Posterior vena cava (tissue), 2 donors: ENCODE data around the gene IL27RA. TPM values are rescaled to one million over a fixed set of nuclear protein-coding genes. Genes with fewer than 3 reads are reported as not detected.

Experiments
- DNase-seq: peaks from one replicate; pipeline ENCODE4 v3.0.0-alpha.2; 2020; ENCODE audit warnings: low spot score
- intact Hi-C, 2 donors: fragments of 100-400 bp; cut with DNase I; formaldehyde crosslinking; loops; one replicate each; pipeline versions ENCODE4 v1.14.1 to v1.14.2; 2022 to 2023
- total RNA-seq, 2 donors: library from RNA; stranded (reverse); fragmentation: NEBNext Ultra II Directional; extraction: Animal tissue kit (Norgen Biotek cat#: 25700); gene quantifications; one replicate each; pipeline ENCODE4 v1.2.1, GENCODE V29; 2021
- donor health status: DM: yes; HTN: yes; CAD: no.
- donor health status: DM: yes; HTN: yes; CAD: no.

Gene IL27RA
- total RNA-seq, 2 donors from 2014 or later: 3.6 to 5.3 TPM

DNA sequence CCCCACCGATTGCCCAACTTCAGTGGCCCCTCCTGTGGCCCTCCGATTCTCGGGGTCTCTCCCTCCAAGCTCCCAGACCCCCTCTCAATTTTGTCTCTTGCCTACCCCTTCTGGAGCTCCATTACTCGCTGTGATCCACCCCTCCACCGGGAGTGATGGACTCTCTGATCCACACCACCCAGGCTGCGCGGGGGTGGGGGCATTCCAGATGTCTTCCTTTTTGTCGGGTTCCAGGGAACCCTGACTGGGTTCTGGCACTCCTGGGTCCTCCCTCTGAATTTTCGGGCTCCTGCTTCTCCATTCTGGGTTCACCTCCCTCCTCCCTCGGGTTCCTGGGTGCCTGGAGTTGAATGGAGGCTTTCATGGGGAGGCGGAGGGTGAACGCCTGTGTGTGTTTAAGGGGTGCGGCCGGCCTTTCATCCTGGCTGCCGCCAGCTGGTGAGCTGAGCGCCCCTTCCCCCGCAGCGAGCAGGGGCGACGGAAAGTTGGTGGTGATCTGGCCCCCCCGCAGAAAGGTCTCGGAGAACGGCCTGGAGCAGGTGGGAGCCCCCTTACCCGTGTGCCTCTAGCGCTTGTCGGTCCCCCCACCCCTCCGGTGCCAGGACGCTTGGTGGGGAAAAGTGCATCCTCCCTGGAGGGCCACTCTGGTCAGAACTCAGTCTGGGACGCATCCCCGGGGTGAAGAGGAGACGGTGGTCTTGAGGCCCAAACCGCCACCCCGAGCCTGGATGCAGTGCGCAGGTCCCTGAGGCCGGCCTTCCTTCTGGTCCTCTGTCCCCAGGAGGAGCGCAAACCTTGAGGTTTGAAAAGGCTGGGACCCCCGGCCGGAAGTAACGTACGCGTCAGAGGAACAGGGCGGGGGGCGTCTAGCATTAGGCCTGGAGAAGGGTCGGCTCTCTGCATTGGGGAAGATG is 42.6 kb downstream of the IL27RA start:
- no peak for DNase-seq
- intact Hi-C loops: loop anchor here (1.0 to 5.0 kb wide), 3 partner anchors 192 to 472 kb away; no protein-coding TSS in a partner anchor

DNA sequence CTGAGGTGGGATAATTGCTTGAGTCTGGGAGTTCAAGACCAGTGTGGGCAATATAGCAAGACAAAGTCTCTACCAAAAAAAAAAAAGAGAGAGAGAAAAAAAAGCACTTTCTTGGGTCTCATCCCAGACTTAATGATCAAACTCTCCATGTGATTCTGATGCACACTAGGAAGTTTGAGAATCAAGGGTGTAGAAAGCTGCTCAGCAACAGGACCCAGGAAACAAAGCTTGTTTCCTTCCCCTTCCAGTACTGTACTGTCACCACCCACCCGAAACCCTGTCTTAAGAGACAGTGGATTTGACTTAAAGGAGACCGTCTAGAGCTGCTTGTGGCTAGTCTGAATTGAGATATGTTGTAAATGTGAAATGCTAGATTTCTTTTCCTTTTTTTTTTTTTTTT is 46.8 kb downstream of the IL27RA start:
- intact Hi-C loops: no loop called here

DNA sequence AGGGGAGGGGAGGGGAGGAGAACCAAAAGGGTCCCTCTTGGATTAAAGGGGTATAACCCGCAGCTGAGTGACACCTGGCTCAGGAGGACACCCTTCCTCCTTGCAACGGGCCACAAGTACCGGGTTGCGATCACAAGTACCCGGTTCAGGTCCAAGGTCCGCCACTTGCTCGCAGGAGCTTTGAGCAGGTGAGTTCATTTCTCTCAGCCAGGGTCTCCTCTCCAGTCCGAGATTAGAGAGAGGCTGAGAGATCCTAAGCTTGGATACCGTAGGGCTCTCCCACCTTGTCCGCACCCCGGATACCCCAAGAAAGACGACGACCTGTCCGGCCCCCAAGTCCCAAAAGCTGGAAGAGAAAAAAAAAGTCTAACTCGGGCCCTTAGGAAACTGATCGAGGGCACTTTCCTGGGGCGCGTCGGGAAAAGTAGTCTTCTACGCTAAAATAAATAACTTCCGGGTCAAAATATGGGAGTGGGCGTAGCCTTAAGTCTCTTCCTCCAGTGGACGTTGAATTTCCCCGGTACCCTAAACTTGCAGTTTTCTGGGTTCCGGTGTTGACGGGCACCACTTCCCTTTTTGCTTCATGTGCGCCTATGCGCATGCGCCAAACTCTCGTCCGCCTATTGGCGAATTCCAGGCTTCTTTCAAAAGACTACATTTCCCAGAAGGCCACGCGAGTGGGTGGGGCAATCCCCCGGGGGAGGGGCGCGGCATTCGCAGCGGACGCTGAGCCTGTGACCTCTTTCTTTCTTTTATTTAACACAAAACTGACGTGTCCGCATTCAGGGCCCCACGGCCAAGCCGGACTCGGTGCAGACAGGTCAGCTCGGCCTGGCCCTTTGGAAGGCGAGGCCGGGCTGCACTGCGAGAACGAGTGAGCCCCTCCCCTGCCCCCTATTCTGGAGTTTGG is 49.6 kb downstream of the IL27RA start:
- intact Hi-C loops: loop anchor here in 1 of 2 donors (5.0 to 10.0 kb wide), 2 partner anchors 56 to 306 kb away; partner anchors contain the start of genes ASF1B and C19orf53

More for the DNA sequence above, 46.8 kb downstream of the IL27RA start:
- DNase-seq: no peak

DNA sequence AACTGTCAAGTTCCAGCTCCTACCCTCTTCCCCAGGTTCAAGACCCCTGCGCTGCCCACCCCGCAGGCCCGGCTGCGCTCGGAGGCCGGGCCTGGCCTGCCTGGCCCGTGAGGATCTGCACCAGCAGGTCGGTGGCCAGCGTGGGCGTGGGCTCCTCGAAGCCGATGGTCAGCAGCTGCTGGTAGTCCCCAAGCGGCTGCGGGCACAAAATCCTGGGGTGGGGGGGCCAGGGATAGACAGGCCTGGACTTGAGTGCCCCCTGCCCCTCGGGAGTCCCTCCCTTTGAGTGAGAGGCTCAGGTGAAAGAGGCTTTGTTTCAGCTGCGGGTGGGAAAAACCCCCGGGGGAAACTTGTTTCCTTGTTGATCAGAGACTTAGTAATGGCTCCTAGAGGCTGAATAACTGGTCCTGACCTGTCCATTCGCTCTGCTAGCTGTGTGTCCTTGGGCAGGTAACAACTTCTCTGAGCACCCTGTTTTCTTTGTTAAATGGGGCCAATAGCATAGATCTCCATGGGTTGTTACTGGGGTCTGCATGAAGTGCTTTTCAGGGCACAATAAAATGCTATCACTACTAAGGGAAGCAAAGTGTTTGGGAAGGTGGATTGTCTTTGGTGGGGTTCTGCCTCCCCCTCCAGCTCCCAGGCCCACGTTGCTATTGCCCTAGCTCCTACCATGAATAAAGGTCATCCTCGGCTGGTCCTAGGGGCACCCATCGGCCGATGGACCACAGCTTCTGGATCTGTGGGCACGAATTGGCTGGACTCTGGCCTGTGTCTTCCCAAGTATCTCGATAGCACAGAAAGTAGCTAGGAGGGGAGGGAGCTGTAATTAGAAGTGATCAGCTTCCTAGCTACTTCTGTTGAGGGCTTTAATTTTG is 50.5 kb downstream of the IL27RA start:
- DNase-seq: peak; percentile 88
- intact Hi-C loops: loop anchor here in 1 of 2 donors (5.0 to 10.0 kb wide), 2 partner anchors 55 to 307 kb away; partner anchors contain the start of genes ASF1B and C19orf53

More for the DNA sequence above, 49.6 kb downstream of the IL27RA start:
- DNase-seq: peak; percentile 100

DNA sequence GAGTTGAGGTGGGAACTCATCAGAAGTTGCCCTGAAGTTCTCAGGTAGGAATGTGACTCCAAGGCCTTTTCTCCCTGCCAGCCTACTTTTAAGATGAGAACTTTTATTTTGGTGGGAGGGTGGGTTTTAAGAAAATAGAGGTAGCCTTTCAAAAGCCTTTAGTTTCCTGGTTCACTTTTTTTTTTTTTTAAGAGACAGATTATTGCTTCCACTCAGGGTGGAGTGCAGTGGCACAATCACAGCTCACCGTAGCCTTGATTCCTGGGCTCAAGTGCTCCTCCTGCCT is 51.1 kb downstream of the IL27RA start:
- intact Hi-C loops: loop anchor here in 1 of 2 donors (5.0 to 10.0 kb wide), 2 partner anchors 55 to 308 kb away; partner anchors contain the start of genes ASF1B and C19orf53
- no peak for DNase-seq

DNA sequence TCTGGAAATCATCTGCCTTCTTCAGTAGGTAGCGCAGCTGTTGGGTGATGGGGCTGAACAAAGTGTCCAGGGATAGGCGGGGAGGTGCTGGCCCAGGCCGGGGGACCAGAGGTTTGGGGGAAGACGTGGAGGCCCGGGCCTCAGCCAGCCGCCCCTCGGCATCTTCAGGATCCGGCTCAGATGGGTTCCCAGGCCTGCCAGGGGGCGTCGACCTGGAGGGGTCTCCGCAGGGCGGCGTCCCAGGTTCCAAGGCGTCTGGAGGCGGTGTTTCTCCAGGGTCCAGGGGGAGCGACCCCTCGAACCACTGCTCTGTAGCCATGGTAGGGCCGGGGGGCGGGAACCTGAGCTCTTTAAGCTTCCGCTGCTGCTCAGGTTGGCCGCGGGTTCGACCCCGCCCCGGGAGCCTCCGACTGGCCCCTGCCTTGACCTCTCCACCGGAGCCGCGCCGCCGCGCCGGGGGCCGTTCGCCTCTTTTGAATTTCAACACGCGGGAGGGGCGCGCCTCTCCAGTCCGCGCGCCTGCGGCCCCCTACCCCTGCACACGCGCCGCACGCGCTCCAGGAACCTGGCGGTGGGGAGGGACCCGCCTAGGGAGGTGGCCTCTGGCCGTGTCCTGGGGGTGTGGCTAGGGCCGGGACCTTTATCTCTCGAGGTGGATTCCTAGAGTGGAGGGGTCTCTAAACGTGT is 53.9 kb downstream of the IL27RA start, which contains the start of gene C19orf67:
Gene C19orf67, minus strand, starts transcription at position 475 of the 687 bp plus-strand sequence. Its CDS starts 156 bp downstream, at position 319.
- DNase-seq: no peak
- intact Hi-C loops: loop anchor here (5.0 to 10.0 kb wide), 2 partner anchors 311 to 1108 kb away; partner anchors contain the start of gene C19orf53 (in 1 of the 2)

DNA sequence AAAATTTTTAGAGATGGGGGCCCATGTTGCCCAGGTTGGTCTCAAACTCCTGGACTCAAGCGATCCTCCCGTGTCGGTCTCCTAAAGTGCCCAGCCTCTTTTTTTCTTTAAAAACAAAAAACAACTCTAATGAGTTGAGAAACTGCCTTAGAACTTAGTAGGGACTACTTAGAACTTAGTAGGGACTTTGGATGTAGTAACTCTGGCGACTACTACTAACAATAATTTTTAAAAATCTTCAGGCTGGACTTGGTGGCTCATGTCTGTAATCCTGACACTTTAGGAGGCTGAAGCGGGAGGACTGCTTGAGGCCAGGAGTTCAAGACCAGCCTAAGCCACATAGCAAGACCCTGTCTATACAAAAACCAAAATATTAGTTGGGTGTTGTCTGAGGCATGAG is 54.5 kb downstream of the IL27RA start:
- intact Hi-C loops: loop anchor here (5.0 to 10.0 kb wide), 2 partner anchors 311 to 1109 kb away; partner anchors contain the start of gene C19orf53 (in 1 of the 2)
- no peak for DNase-seq

DNA sequence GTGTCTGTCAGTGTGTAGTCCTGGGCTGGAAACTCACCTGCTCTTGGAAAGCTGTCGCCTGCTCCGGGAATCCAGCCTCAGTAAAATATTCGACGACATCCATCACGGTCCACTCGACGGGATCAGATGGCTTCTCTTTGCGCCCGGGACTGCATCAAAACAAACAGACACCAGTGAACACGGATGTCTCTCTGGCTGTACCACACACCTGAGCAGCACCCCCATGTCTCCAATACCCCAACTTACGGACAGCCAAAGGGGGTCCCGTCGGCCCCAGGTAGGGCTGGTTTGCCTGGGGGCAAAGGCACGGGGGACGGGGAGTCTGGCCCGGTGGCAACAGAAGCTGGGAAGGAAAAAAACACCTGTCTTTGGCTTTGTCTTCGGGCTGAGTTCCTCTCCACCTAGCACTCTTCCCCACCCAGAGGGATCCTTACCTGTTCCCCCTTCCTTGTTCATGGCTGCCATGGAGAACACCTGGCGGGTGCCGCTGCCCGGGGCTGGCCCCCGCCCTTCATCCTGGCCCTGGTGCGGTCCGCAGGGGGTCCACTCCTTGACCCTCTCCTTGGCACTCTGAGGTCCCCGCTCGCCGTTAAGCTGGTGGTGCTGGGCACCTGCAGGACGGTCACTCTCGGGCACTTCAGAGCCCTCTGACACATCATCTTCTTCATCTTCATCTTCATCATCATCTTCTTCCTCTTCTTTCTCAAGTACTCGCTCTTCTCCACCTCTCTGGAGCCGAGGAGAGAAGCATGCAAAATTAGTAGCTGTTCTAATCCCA is 57.3 kb downstream of the IL27RA start:
- intact Hi-C loops: loop anchor here (5.0 to 10.0 kb wide), 2 partner anchors 314 to 1112 kb away; partner anchors contain the start of gene C19orf53 (in 1 of the 2)

DNA sequence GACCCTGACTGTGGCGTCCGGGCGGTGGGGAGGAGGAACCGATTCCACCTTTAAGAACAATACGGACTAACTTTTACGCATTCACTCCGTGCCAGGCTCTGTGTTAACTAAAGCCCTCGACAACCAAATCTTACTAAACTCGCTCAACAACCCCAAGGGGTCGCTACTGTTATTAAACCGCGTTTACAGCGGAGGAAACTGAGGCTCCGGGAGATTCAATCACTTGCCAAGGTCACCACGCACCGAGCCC is 57.8 kb downstream of the IL27RA start:
- DNase-seq: no peak
- intact Hi-C loops: loop anchor here (5.0 to 10.0 kb wide), 2 partner anchors 315 to 1112 kb away; partner anchors contain the start of gene C19orf53 (in 1 of the 2)

More for the DNA sequence above, 57.3 kb downstream of the IL27RA start:
- DNase-seq: no peak

DNA sequence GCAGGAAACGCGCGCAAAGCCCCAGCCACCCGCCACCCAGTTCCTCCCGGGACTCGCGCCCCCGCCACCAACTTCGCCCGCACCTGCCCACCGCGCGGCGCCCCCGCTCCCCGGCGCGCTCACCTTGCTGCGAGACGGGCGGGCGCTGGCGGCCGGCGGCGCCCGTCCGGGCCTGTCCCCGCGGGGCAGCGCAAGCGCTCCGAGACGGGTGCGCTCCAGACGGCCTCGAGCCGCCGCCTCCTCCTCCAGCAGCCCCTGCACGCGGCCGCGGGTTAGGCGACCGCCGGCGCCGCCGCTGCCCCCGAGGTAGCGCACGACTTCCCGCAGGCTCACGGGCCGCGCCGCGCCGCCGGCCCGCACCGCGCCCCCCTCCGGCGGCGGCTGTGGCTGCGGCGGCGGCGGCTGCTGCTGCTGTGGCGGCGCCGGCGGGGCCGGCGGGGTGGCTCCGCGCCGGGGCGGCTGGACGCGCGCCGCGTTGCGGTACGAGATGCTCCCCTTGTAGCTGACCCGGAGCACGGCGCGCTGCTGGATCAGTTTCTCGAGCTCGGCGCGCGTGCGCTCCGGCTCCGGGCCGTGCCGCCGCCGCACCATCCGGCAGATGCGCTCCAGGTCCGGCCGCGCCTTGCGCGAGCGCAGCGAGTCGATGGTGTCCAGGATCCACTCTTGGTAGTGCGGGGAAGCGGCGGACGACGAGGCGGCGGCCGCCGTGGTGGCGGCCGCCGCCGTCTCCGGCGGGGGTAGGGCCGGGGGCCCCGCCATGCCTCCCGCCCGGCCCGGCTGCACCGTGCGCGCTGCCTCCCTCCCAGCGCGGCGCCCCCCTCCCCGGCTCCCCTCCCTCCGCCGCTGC is 58.3 kb downstream of the IL27RA start:
- intact Hi-C loops: loop anchor here (5.0 to 10.0 kb wide), 2 partner anchors 315 to 1113 kb away; partner anchors contain the start of gene C19orf53 (in 1 of the 2)
- DNase-seq: peak; percentile 83

DNA sequence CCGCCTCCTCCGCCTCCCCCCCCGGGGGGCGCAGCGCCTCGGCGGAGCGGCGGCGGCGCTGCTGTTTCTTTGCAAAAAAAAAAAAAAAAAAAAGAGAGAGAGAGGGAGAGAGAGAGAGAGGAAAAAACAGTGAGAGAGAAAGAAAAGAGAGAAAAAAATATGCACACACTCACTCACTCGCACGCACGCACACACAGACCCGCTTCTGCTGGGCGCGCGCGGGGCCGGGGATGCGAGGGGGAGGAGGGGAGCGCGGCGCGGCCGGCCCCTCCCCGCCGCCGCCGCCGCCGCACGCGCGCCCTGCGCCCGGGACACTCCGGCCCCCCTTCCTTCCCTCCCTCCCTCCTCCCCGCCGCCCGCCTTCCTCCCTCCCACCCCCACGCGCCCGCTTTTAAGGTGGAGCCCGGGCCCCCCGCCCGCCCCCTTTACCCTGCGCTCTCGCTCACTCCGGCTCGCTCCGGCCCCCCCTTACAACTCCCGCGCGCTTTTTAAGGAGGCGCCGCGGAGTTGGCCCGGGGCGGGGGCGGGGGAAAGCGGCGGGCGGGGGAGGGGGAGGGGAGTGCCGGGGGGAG is 59.0 kb downstream of the IL27RA start, which contains the start of gene SAMD1:
Gene SAMD1, minus strand, starts transcription at position 243 of the 572 bp plus-strand sequence.
- intact Hi-C loops: no loop called here
- peak; percentile 97 for DNase-seq

DNA sequence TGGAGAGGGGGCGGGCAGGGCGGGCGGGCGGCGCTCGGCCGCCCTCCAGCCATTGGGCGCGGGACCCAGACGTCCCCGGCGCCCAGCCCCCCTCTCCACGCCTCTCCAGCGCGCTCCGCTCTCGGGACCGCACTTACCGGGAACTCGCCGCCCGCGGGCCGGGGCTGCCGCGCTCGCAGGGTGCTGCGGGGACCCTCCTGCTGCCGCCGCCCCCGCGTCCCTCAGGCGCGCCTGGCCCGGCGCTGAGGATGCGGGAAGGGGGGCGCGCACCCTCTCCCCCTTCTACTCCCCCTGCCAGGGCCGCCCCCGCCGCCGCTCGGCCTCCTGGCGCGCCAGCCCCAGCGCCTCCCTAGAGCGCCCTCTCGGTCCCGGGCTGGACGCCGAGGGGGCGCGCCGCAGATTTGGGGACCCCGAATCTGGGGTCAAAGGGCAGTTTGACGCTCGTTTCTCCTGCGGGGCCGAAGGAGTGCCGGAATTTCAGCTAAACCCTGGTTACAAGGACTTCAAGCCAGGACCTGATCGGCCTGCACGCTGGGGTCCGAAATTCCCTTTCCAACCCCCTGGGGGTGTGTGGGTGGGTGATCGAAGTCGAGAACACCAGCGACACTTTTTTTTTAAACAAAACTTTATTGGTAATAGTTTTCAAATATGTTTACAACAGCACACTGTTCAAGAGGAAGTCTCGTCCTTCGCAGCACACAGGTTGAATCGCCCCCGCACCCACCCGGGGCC is 59.7 kb downstream of the IL27RA start:
- intact Hi-C loops: no loop called here
- no peak for DNase-seq

DNA sequence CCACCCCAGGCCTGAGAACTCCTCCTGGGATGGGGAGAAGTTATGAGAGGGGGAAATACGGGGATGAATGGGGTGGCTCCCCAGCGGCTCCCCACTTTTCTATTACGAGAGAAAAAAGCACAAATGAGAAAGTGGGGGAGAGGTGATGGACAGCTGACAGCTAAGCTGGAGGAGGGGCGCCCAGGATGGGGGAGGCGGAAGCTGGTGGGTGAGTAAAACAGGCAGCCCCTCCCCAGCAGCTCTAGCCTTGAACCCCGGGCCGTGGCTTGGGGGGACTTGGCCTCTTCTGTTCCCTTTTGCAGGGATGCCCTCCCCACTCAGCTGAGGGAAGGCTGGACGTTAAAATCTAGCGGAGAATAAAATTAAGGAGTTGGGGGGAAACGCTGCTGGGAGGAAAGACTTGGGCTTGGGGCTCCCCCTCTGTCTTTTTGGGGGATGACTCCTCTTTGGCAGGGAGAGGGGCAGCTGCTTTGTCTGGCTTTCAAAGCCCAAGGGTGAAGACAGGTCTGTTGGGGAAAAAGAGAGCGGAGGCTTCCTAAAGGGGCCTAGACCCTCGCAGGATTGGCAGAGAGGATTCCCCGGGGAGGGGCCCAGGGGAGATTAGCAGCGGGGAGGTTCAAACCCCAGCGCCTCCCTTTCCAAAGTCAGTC is 60.4 kb downstream of the IL27RA start:
- intact Hi-C loops: no loop called here

DNA sequence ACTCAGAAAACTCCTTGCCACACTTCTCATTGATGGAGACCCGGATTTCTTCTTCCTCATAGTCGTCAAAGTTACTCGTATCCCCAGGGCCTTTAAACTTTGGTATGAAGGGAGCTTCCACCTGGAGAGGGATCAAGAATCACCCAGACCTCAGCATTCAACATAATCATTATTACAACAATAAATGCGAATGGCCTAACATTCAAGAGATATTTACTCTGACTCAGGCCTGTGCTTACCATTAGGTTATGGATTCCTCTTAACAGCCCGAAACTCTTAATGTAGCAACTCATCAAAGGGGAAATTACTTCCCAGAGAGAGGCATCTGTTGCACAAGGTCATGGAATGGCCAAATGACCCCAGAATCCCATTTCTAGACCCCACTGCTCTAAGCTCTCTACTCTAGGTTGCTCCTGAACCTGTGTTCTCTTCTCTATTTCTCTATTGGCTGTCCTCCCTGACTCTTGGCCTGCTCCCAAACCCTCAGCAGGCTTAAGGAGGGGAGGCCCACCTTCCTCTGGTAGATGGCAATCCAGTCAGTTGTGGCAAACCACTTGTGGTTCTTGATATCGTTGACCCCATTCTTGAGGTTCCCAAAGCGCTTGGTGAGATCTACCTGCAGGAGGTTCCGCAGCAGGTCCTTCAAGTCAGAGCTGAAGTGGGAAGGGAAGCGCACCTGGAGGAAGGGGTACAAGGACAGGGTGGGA is 61.7 kb downstream of the IL27RA start:
- intact Hi-C loops: no loop called here
- no peak for DNase-seq

More for the DNA sequence above, 60.4 kb downstream of the IL27RA start:
- no peak for DNase-seq
